Upper lobe of right lung (tissue), 1 donor: Measurements from ENCODE around the gene MTPN. TPM values are rescaled to one million over a fixed set of nuclear protein-coding genes. Genes with fewer than 3 reads are reported as not detected.

ENCODE experiments used
- ATAC-seq: fragments of 200-7000 bp; cut with Tn5 transposase; one replicate; pipeline ENCODE4 v1.9.1; 2020; ENCODE audit warnings: mild to moderate bottlenecking, moderate library complexity
- DNase-seq: peaks from one replicate; pipeline ENCODE4 v3.0.0-alpha.2; 2020
- H3K27ac ChIP-seq: fragments of 200-600 bp; one replicate; pipeline ENCODE4 v1.8.0; 2022
- H3K27me3 ChIP-seq: fragments of 200-600 bp; one replicate; pipeline ENCODE4 v1.8.0; 2022; ENCODE audit warnings: mild to moderate bottlenecking
- H3K36me3 ChIP-seq: fragments of 200-600 bp; one replicate; pipeline ENCODE4 v1.8.0; 2022
- H3K4me1 ChIP-seq: fragments of 200-600 bp; one replicate; pipeline ENCODE4 v1.8.0; 2022
- H3K4me3 ChIP-seq: fragments of 200-600 bp; one replicate; pipeline ENCODE4 v1.8.0; 2022; ENCODE audit warnings: mild to moderate bottlenecking
- H3K9me3 ChIP-seq: fragments of 200-600 bp; one replicate; pipeline ENCODE4 v1.8.0; 2022
- intact Hi-C: fragments of 100-400 bp; cut with DNase I; formaldehyde crosslinking; loops from one replicate; pipeline ENCODE4 v1.11.0; 2022
- total RNA-seq: library from RNA; stranded (reverse); fragmentation: NEBNext Ultra II Directional; extraction: Animal tissue kit (Norgen Biotek cat#: 25700); gene quantifications from one replicate; pipeline ENCODE4 v1.2.1, GENCODE V29; 2021
- TF ChIP-seq, protein P1 (sequence below): fragments of 200-600 bp; IDR thresholded peaks from one replicate; pipeline ENCODE4 v1.8.0; 2022; ENCODE audit warnings: antibody characterized with exemption
- donor health status: DM: no; HTN: yes; CAD: no; lungs with severe emphysema.

The MTPN gene
- total RNA-seq, 1 donor from 2014 or later: 130 TPM

GRCh38 chr7:135917721-135918120 lies 59.4 kb downstream of the MTPN start:
- Histone ChIP-seq H3K4me3 (no peak overlapping the region), H3K27ac (no peak overlapping the region), H3K27me3 (no peaks in the 10 kb centered on the region), H3K36me3 (no peaks in the 10 kb centered on the region), H3K4me1 (no peaks in the 10 kb centered on the region), H3K9me3 (no peaks in the 10 kb centered on the region)
- intact Hi-C loops: no loop called here
- ATAC-seq (no peak), DNase-seq (no peak)
- TF ChIP-seq, protein P1, sequence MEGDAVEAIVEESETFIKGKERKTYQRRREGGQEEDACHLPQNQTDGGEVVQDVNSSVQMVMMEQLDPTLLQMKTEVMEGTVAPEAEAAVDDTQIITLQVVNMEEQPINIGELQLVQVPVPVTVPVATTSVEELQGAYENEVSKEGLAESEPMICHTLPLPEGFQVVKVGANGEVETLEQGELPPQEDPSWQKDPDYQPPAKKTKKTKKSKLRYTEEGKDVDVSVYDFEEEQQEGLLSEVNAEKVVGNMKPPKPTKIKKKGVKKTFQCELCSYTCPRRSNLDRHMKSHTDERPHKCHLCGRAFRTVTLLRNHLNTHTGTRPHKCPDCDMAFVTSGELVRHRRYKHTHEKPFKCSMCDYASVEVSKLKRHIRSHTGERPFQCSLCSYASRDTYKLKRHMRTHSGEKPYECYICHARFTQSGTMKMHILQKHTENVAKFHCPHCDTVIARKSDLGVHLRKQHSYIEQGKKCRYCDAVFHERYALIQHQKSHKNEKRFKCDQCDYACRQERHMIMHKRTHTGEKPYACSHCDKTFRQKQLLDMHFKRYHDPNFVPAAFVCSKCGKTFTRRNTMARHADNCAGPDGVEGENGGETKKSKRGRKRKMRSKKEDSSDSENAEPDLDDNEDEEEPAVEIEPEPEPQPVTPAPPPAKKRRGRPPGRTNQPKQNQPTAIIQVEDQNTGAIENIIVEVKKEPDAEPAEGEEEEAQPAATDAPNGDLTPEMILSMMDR: no peak

DNA sequence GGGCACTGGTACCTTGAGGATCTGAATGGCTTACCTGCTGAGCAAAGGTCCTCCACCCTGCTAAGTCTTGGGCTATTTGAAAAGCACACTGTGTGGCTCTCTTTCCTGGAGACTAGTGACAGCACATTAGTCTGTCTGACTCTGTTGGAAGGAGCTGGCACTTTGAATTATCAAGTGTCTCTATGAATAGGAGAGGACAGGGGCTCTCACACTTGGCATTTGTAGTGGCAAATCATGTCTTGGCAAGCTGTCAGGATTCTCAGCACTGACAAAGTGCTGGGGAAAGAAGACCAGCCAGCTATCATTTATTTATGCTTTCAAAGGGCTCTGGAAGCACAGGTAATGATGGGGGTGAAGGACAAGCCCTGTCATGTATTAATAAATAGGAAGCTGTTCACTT lies 62.8 kb downstream of the MTPN start:
- TF ChIP-seq, protein P1: no peak
- no peak for DNase-seq
- H3K27me3 ChIP-seq: no peaks in the 10 kb centered on the region
- no peak overlapping the region for H3K27ac ChIP-seq
- no peak for ATAC-seq
- no peaks in the 10 kb centered on the region for H3K4me1 ChIP-seq
- no peaks in the 10 kb centered on the region for H3K36me3 ChIP-seq
- intact Hi-C loops: no loop called here
- no peak overlapping the region for H3K4me3 ChIP-seq
- H3K9me3 ChIP-seq: no peaks in the 10 kb centered on the region

DNA sequence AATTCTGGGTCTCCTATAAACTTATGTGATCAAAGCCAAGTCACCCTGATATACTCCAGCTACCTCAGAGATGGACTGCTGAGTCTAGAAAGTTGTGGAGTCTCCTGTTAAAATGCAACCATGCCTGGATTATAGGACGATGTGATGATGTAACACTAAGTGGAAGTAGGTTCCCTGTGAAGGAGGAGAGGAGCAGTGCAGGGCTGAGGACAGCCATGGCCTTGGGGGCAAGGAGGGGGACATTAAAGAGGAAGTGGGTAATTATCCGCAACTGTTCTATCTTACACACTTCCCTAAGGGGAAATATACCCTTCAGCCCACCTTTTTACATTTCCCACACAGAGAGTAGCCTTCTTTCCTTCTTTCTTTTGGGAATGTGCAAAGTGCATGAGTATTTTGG lies 63.8 kb downstream of the MTPN start:
- DNase-seq (no peak), ATAC-seq (peak; percentile 64)
- Histone ChIP-seq H3K4me3 (no peak overlapping the region), H3K9me3 (no peaks in the 10 kb centered on the region), H3K36me3 (no peaks in the 10 kb centered on the region), H3K27me3 (no peaks in the 10 kb centered on the region), H3K27ac (no peak overlapping the region), H3K4me1 (no peaks in the 10 kb centered on the region)
- TF ChIP-seq, protein P1: no peak
- intact Hi-C loops: no loop called here

DNA sequence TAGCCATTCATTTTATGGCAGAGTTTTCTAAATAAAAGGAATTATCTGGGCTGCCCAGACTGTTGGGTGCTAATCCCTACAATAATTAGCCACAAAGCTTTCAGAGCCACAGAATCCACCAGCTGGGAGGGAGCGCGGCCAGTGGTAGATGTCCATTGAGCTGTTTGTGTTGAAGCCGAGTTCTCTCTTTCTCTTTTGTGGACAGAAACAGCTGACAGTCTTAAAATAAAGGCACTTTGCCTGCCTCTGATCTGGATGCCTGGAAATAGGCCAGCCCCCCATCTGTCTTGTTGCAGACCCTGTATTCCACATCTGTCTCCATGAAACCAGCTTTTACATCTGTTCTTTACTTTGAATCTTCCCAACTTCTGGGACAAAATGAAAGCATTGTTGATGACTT lies 66.1 kb downstream of the MTPN start:
- no peak overlapping the region for H3K27ac ChIP-seq
- intact Hi-C loops: no loop called here
- H3K9me3 ChIP-seq: no peaks in the 10 kb centered on the region
- DNase-seq (no peak), ATAC-seq (no peak)
- no peaks in the 10 kb centered on the region for H3K4me1 ChIP-seq
- TF ChIP-seq, protein P1: no peak
- H3K27me3 ChIP-seq: no peaks in the 10 kb centered on the region
- no peaks in the 10 kb centered on the region for H3K36me3 ChIP-seq
- no peak overlapping the region for H3K4me3 ChIP-seq

DNA sequence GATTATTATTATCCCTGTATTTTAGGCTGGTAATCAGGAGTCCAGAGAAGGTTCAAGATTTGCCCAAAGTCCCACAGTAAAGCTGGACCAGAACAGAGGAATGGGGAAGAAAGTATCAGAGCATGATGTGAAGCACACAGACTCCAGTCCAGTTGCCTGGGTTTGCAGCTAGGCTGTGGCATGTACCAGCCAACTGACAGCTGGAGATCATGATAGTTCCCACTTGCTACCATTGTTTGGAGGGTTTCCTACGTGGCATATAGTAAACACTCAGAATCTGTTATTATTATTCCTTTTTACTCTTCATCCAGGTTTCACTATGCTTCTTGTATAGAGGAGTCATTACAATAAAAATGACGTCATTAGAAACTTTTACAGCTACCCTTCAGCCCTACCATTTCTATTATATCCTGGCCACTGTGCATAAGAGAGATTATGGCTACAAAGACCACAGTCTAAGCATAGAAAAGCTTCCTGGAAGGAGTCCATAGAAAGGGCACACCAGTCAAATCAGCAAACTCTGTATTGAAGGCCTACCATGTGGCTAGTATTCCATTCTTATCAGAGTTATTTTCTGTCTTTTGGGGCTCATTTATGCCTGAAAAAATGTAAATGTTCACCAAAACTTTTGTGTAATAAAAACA lies 66.6 kb downstream of the MTPN start:
- H3K27ac ChIP-seq: no peak overlapping the region
- TF ChIP-seq, protein P1: no peak
- no peak for ATAC-seq
- DNase-seq: no peak
- no peaks in the 10 kb centered on the region for H3K36me3 ChIP-seq
- intact Hi-C loops: no loop called here
- no peaks in the 10 kb centered on the region for H3K4me1 ChIP-seq
- no peak overlapping the region for H3K4me3 ChIP-seq
- H3K27me3 ChIP-seq: no peaks in the 10 kb centered on the region
- no peaks in the 10 kb centered on the region for H3K9me3 ChIP-seq

DNA sequence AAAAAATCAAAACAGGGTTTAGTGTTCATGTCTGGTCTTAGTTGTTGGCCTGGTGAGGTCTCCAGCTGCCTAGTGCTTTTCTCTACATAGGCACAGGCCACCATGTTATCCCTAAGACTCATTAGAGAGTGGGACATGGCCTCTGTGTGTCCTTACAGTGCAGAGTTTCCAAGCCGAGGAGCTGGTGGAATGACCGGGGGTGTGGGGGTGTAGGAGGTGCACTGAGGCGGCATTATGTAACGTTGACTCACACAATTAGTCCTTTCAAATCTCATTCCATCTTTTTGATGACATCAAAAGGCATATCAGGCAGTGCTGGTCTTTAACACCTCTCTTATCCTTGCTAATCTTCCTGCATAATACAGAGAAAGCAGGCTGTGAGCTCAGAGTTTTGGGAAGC lies 71.3 kb downstream of the MTPN start:
- intact Hi-C loops: no loop called here
- TF ChIP-seq, protein P1: no peak
- no peak for DNase-seq
- Histone ChIP-seq H3K4me1 (no peaks in the 10 kb centered on the region), H3K9me3 (no peaks in the 10 kb centered on the region), H3K27me3 (no peaks in the 10 kb centered on the region), H3K36me3 (no peaks in the 10 kb centered on the region), H3K27ac (no peak overlapping the region), H3K4me3 (no peak overlapping the region)
- no peak for ATAC-seq
